Measurements from ENCODE around the gene STK39.

- no peak for TF ChIP-seq SUZ12 (IDR thresholded peaks at IDR 0.05; ENCODE audit: extremely low read depth, insufficient read depth, insufficient read length)
- no peak for TF ChIP-seq ZNF274 (IDR thresholded peaks at IDR 0.05; ENCODE audit: low read depth, low read length)
Observed at GRCh38 chr2:168254158-168254935, 7.0 kb upstream of the STK39 start.
